H9 (cell line): ENCODE results near the gene LAMC3. TPM values are rescaled to one million over a fixed set of nuclear protein-coding genes. Genes with fewer than 3 reads are reported as not detected.

Experiments used
- DNase-seq: peaks from one replicate; pipeline ENCODE4 v3.0.0-alpha.2; 2017
- H2AFZ ChIP-seq: one replicate; pipeline ENCODE4 v1.6.1; 2013; ENCODE audit warnings: mild to moderate bottlenecking, low read length, control low read depth, moderate library complexity
- H2AK5ac ChIP-seq: 2 replicates; pipeline ENCODE4 v1.6.1; 2013; ENCODE audit warnings: low read length, control low read depth, mixed read lengths; ENCODE audit not compliant: insufficient read length
- H2BK120ac ChIP-seq: one replicate; pipeline ENCODE4 v1.6.1; 2013; ENCODE audit warnings: low read depth, mild to moderate bottlenecking, low read length, control low read depth, inconsistent platforms; ENCODE audit not compliant: poor library complexity, severe bottlenecking
- H2BK12ac ChIP-seq: 2 replicates; pipeline ENCODE4 v1.6.1; 2013; ENCODE audit warnings: low read length, control low read depth, mixed read lengths, low read depth; ENCODE audit not compliant: insufficient read length
- H2BK15ac ChIP-seq: 2 replicates; pipeline ENCODE4 v1.6.1; 2013; ENCODE audit warnings: low read depth, low read length, control low read depth
- H2BK20ac ChIP-seq: one replicate; pipeline ENCODE4 v1.6.1; 2013; ENCODE audit warnings: low read depth, mild to moderate bottlenecking, low read length, control low read depth, inconsistent platforms; ENCODE audit not compliant: poor library complexity, severe bottlenecking
- H2BK5ac ChIP-seq: 2 replicates; pipeline ENCODE4 v1.6.1; 2013; ENCODE audit warnings: low read length, control low read depth, mixed read lengths; ENCODE audit not compliant: insufficient read length
- H3K14ac ChIP-seq: 2 replicates; pipeline ENCODE4 v1.6.1; 2013; ENCODE audit warnings: low read length, control low read depth; ENCODE audit not compliant: insufficient read depth
- H3K18ac ChIP-seq: 2 replicates; pipeline ENCODE4 v1.6.1; 2013; ENCODE audit warnings: low read depth, mild to moderate bottlenecking, mixed read lengths, low read length, control low read depth; ENCODE audit not compliant: insufficient read length
- H3K23ac ChIP-seq: 2 replicates; pipeline ENCODE4 v1.6.1; 2013; ENCODE audit warnings: low read length, control low read depth, mixed read lengths, low read depth; ENCODE audit not compliant: insufficient read length
- H3K23me2 ChIP-seq: 2 replicates; pipeline ENCODE4 v1.6.1; 2013; ENCODE audit warnings: low read depth, mild to moderate bottlenecking, mixed read lengths, low read length, control low read depth; ENCODE audit not compliant: insufficient read length, poor library complexity, severe bottlenecking
- H3K27ac ChIP-seq: 2 replicates; pipeline ENCODE4 v1.5.1; 2013; ENCODE audit warnings: low read length, control low read depth, mixed read lengths, low read depth; ENCODE audit not compliant: insufficient read length
- H3K27me3 ChIP-seq: 2 replicates; pipeline ENCODE4 v1.6.1; 2013; ENCODE audit warnings: low read length, control low read depth, inconsistent platforms; ENCODE audit not compliant: insufficient read depth
- H3K4ac ChIP-seq: 2 replicates; pipeline ENCODE4 v1.6.1; 2013; ENCODE audit warnings: low read depth, mild to moderate bottlenecking, control low read depth, inconsistent platforms, low read length, moderate library complexity
- H3K4me1 ChIP-seq: 2 replicates; pipeline ENCODE4 v1.6.1; 2013; ENCODE audit warnings: low read length, control low read depth, inconsistent platforms; ENCODE audit not compliant: insufficient read depth
- H3K4me2 ChIP-seq: 2 replicates; pipeline ENCODE4 v1.6.1; 2013; ENCODE audit warnings: low read length, control low read depth, mixed read lengths; ENCODE audit not compliant: insufficient read length, insufficient read depth
- H3K56ac ChIP-seq: 2 replicates; pipeline ENCODE4 v1.6.1; 2013; ENCODE audit warnings: low read depth, mild to moderate bottlenecking, mixed read lengths, low read length, control low read depth; ENCODE audit not compliant: insufficient read length
- H3K79me1 ChIP-seq: 2 replicates; pipeline ENCODE4 v1.6.1; 2013; ENCODE audit warnings: low read depth, mild to moderate bottlenecking, moderate library complexity, low read length, control low read depth, inconsistent platforms; ENCODE audit not compliant: insufficient read depth, poor library complexity, severe bottlenecking
- H3K79me2 ChIP-seq: 2 replicates; pipeline ENCODE4 v1.6.1; 2013; ENCODE audit warnings: low read length, control low read depth, inconsistent platforms; ENCODE audit not compliant: insufficient read depth
- H3K9ac ChIP-seq: 2 replicates; pipeline ENCODE4 v1.6.1; 2013; ENCODE audit warnings: low read length, control low read depth, mixed read lengths; ENCODE audit not compliant: insufficient read length; ENCODE audit errors: extremely low read depth
- H3K9me3 ChIP-seq: one replicate; pipeline ENCODE4 v1.6.1; 2013; ENCODE audit warnings: low read depth, low read length, inconsistent platforms; ENCODE audit not compliant: control insufficient read depth
- H3T11ph ChIP-seq: one replicate; pipeline ENCODE4 v1.6.1; 2013; ENCODE audit warnings: mild to moderate bottlenecking, low read length, control low read depth, inconsistent platforms
- H4K20me1 ChIP-seq: one replicate; pipeline ENCODE4 v1.6.1; 2013; ENCODE audit not compliant: control insufficient read depth, insufficient read length, insufficient read depth
- H4K5ac ChIP-seq: 2 replicates; pipeline ENCODE4 v1.6.1; 2013; ENCODE audit warnings: low read depth, mild to moderate bottlenecking, mixed read lengths, low read length, control low read depth; ENCODE audit not compliant: insufficient read length
- H4K8ac ChIP-seq: replicated peaks from 2 replicates; pipeline ENCODE4 v1.6.1; 2013; ENCODE audit warnings: low read length, control low read depth, mixed read lengths, low read depth; ENCODE audit not compliant: insufficient read length
- H4K91ac ChIP-seq: 2 replicates; pipeline ENCODE4 v1.6.1; 2013; ENCODE audit warnings: low read depth, mild to moderate bottlenecking, moderate library complexity, mixed read lengths, low read length, control low read depth; ENCODE audit not compliant: insufficient read length
- H3K27ac Mint-ChIP-seq, 3 experiments: 2 replicates in 2 of 3; 3 replicates in 1 of 3; pipeline ENCODE4 v1.8.0; 2020 to 2021; ENCODE audit warnings: mixed read lengths in 3 of 3, mild to moderate bottlenecking in 1 of 3, moderate library complexity in 1 of 3
- H3K27me3 Mint-ChIP-seq: 2 replicates; pipeline ENCODE4 v1.8.0; 2021; ENCODE audit warnings: low read depth, mild to moderate bottlenecking, moderate library complexity, mixed read lengths
- H3K36me3 Mint-ChIP-seq, 3 experiments: 2 replicates in 2 of 3; 3 replicates in 1 of 3; pipeline ENCODE4 v1.8.0; 2020 to 2021; ENCODE audit warnings: low read depth in 3 of 3, mixed read lengths in 3 of 3; ENCODE audit not compliant: insufficient read depth in 1 of 3
- H3K4me1 Mint-ChIP-seq, 2 experiments: 2 replicates each; pipeline ENCODE4 v1.8.0; 2020; ENCODE audit warnings: mixed read lengths in 2 of 2
- H3K4me3 Mint-ChIP-seq, 2 experiments: 2 replicates in 1 of 2; 3 replicates in 1 of 2; pipeline ENCODE4 v1.8.0; 2020 to 2021; ENCODE audit warnings: mild to moderate bottlenecking in 2 of 2, mixed read lengths in 2 of 2, moderate library complexity in 1 of 2
- H3K9me3 Mint-ChIP-seq, 2 experiments: 2 replicates in 1 of 2; 3 replicates in 1 of 2; pipeline ENCODE4 v1.8.0; 2020; ENCODE audit warnings: mild to moderate bottlenecking in 2 of 2, mixed read lengths in 2 of 2, moderate library complexity in 1 of 2
- WGBS: extraction: QIAGEN DNeasy Blood & Tissue Kit; methylation state at CpG from one replicate; pipeline ENCODE4 v1.1.7; 2013; ENCODE audit warnings: missing lambda C conversion rate, low lambda C conversion rate, mixed read lengths; ENCODE audit not compliant: insufficient read length; ENCODE audit errors: extremely low coverage; 5-methylcytosine and 5-hydroxymethylcytosine counted together
- total RNA-seq: library from RNA; stranded (reverse); gene quantifications from 2 replicates; pipeline ENCODE4 v1.2.1, GENCODE V29; 2021
- TF ChIP-seq, protein P1 (sequence below): fragments of 200-600 bp; sonication (generic); conservative IDR thresholded peaks from 3 replicates; pipeline ENCODE4 v1.8.0; 2021; ENCODE audit warnings: antibody characterized with exemption, mild to moderate bottlenecking

LAMC3 gene
- total RNA-seq, 1 experiment from 2014 or later = 21.7 TPM

DNA sequence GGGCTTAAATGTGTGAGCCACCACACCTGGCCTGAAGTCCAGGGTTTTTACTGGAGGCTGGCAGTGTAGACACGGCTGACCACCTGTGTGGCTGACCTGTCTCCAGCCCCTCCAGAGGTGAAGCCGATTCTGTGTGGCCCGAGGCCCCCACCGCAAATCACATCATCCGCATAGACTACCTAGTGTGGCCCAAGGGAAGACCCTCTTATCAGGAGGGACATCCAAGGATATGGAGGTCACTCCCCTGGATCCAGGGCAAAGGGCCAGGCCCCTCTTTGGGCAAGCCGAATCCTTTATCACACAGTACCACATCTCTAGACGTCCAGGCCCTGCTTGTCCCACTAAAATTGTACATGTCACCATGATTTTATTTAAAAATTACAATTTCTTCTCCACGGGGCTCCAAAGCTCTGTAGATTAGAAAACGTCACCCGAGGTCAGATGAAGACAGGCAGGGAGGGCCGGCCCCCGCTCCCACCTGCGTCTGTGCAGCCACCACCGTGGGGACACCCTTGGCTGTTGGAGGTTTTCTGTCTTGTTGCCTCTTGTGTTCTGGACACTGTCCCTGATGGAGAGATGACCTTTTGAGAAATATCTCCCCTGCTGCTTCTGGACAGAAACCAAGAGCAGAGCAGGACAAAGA lies 20.1 kb downstream of the LAMC3 start:
- H3K18ac ChIP-seq = no peak overlapping the region
- no peak overlapping the region for H2BK20ac ChIP-seq
- no peaks in the 10 kb centered on the region for H4K20me1 ChIP-seq
- no peak overlapping the region for H3K4ac ChIP-seq
- H3K56ac ChIP-seq = no peak overlapping the region
- H3K23me2 ChIP-seq = peaks cover 4% of the 10 kb centered on the region
- H2BK15ac ChIP-seq = no peak overlapping the region
- H4K8ac ChIP-seq = no peak overlapping the region
- H2BK12ac ChIP-seq = no peak overlapping the region
- no peak overlapping the region for H4K5ac ChIP-seq
- WGBS = no CpG with 5 or more reads among the region's 14 CpGs
- no peak overlapping the region for H2BK120ac ChIP-seq
- H3K23ac ChIP-seq = no peak overlapping the region
- no peak overlapping the region for H3T11ph ChIP-seq
- no peak overlapping the region for H3K27ac Mint-ChIP-seq
- no peaks in the 10 kb centered on the region for H3K79me2 ChIP-seq
- TF ChIP-seq, protein P1, sequence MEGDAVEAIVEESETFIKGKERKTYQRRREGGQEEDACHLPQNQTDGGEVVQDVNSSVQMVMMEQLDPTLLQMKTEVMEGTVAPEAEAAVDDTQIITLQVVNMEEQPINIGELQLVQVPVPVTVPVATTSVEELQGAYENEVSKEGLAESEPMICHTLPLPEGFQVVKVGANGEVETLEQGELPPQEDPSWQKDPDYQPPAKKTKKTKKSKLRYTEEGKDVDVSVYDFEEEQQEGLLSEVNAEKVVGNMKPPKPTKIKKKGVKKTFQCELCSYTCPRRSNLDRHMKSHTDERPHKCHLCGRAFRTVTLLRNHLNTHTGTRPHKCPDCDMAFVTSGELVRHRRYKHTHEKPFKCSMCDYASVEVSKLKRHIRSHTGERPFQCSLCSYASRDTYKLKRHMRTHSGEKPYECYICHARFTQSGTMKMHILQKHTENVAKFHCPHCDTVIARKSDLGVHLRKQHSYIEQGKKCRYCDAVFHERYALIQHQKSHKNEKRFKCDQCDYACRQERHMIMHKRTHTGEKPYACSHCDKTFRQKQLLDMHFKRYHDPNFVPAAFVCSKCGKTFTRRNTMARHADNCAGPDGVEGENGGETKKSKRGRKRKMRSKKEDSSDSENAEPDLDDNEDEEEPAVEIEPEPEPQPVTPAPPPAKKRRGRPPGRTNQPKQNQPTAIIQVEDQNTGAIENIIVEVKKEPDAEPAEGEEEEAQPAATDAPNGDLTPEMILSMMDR = no peak
- H2BK5ac ChIP-seq = no peak overlapping the region
- H3K4me3 Mint-ChIP-seq = no peak overlapping the region
- no peak overlapping the region for H3K27ac ChIP-seq
- no peak overlapping the region for H4K91ac ChIP-seq
- H2AK5ac ChIP-seq = no peak overlapping the region
- no peak overlapping the region for H3K9ac ChIP-seq
- no peak overlapping the region for H2AFZ ChIP-seq
- no peak overlapping the region for H3K4me2 ChIP-seq
- no peaks in the 10 kb centered on the region for H3K9me3 ChIP-seq
- H3K4me1 Mint-ChIP-seq = peaks cover 7 to 18% of the 10 kb centered on the region in 2 experiments; a peak in 3 of 4 replicates
- no peaks in the 10 kb centered on the region for H3K9me3 Mint-ChIP-seq
- H3K27me3 ChIP-seq = no peaks in the 10 kb centered on the region
- H3K79me1 ChIP-seq = no peaks in the 10 kb centered on the region
- no peaks in the 10 kb centered on the region for H3K4me1 ChIP-seq
- no peaks in the 10 kb centered on the region for H3K36me3 Mint-ChIP-seq
- H3K14ac ChIP-seq = no peak overlapping the region
- no peak for DNase-seq
- no peaks in the 10 kb centered on the region; the same call in 1 of the 2 replicates for H3K27me3 Mint-ChIP-seq
